WI38 (cell line): ENCODE results near the gene COL24A1.
A peak's percentile ranks its signal among the peaks of the same experiment; 100 is the strongest.
"Not testable (repeated sequence)": the region's sequence is repeated elsewhere in the genome, so short reads cannot be mapped to it uniquely, and the experiment has no call there.

Experiments used
- H3K4me3 ChIP-seq: 2 replicates; pipeline ENCODE4 v1.5.1; 2011; ENCODE audit warnings: low read depth, mild to moderate bottlenecking, control low read depth, low read length
- TF ChIP-seq, protein P1 (sequence below): IDR thresholded peaks from 2 replicates; pipeline ENCODE4 v1.5.1; 2012; ENCODE audit warnings: low read depth, mild to moderate bottlenecking, control low read depth, low read length

The COL24A1 gene

GRCh38 chr1:85748120-85748519 is 408.5 kb downstream of the COL24A1 start:
- no peak overlapping the region for H3K4me3 ChIP-seq
- TF ChIP-seq, protein P1, sequence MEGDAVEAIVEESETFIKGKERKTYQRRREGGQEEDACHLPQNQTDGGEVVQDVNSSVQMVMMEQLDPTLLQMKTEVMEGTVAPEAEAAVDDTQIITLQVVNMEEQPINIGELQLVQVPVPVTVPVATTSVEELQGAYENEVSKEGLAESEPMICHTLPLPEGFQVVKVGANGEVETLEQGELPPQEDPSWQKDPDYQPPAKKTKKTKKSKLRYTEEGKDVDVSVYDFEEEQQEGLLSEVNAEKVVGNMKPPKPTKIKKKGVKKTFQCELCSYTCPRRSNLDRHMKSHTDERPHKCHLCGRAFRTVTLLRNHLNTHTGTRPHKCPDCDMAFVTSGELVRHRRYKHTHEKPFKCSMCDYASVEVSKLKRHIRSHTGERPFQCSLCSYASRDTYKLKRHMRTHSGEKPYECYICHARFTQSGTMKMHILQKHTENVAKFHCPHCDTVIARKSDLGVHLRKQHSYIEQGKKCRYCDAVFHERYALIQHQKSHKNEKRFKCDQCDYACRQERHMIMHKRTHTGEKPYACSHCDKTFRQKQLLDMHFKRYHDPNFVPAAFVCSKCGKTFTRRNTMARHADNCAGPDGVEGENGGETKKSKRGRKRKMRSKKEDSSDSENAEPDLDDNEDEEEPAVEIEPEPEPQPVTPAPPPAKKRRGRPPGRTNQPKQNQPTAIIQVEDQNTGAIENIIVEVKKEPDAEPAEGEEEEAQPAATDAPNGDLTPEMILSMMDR: no peak

DNA sequence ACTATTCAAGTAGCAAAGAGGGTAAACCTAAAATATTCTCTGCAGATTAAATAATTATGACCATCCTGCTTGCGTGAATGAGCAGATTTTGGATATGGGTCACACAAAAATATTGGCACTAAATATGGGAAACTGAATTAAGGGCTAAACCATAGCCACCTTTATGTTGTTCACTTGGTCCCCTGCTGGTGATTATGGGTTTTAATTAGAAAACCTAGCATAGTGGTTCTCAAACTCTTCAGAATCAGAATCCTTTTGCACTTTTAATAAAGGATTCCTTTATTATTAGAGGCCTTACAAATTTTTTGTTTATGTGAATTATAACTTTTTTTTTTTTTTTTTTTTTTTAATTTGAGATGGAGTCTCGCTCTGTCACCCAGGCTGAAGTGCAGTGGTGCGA is 409.8 kb downstream of the COL24A1 start:
- TF ChIP-seq, protein P1: no peak
- no peak overlapping the region for H3K4me3 ChIP-seq

GRCh38 chr1:85743814-85744213 is 412.8 kb downstream of the COL24A1 start:
- TF ChIP-seq, protein P1: no peak
- no peak overlapping the region for H3K4me3 ChIP-seq

DNA sequence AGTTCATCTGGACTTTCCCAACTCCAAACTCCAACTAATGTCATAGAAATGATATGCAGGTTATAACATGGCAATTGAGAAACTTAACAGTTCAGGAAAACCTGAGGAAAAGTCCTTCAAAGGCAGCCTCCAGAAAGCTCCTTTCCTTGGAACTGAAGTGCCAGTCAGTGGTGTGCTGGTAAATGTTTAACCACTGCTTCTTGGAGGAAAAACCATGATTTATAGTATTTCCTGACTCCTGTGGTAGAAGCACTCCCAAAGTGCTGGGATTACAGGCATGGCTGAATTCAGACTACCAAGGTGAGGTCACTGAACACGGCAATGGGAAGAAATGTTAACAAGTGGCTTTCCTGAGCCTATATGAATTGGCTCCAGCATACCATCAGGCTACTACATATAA is 421.6 kb downstream of the COL24A1 start:
- no peak overlapping the region for H3K4me3 ChIP-seq
- TF ChIP-seq, protein P1: no peak

- TF ChIP-seq, protein P1: no peak
- H3K4me3 ChIP-seq: no peak overlapping the region
These were observed 437.8 kb downstream of the COL24A1 start for GRCh38 chr1:85718678-85719340.

GRCh38 chr1:85714418-85715114 is 442.0 kb downstream of the COL24A1 start:
- not testable (repeated sequence) for H3K4me3 ChIP-seq

- TF ChIP-seq, protein P1: no peak
- H3K4me3 ChIP-seq: peak overlapping the region; percentile 78
These were observed 447.7 kb downstream of the COL24A1 start for GRCh38 chr1:85708829-85709227.
